ENCODE data around the gene GMEB2. TPM values are rescaled to one million over a fixed set of nuclear protein-coding genes. Genes with fewer than 3 reads are reported as not detected.

GMEB2 gene
- total RNA-seq, 3 donors from 2014 or later = 6.6 to 11.0 (median 10.2) TPM

DNA sequence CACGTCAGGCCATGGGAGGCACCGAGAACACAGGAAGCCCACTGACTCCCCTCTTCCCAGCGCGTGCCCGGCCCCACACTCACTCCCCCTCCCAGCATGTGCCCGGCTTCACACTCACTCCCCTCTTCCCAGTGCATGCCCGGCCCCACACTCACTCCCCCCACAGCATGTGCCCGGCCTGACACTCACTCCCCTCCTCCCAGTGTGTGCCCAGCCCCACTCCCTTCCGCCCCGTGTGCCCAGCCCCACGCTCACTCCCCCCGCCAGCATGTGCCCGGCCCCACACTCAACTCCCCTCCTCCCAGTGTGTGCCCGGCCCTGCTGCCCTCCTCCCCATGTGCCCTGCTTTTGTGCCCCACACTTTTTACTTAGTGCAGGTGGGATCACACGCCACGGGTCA is 41.0 kb upstream of the GMEB2 start:
- TF ChIP-seq POLR2A (IDR thresholded peaks at IDR 0.05) = no peak
- TF ChIP-seq, protein P1, sequence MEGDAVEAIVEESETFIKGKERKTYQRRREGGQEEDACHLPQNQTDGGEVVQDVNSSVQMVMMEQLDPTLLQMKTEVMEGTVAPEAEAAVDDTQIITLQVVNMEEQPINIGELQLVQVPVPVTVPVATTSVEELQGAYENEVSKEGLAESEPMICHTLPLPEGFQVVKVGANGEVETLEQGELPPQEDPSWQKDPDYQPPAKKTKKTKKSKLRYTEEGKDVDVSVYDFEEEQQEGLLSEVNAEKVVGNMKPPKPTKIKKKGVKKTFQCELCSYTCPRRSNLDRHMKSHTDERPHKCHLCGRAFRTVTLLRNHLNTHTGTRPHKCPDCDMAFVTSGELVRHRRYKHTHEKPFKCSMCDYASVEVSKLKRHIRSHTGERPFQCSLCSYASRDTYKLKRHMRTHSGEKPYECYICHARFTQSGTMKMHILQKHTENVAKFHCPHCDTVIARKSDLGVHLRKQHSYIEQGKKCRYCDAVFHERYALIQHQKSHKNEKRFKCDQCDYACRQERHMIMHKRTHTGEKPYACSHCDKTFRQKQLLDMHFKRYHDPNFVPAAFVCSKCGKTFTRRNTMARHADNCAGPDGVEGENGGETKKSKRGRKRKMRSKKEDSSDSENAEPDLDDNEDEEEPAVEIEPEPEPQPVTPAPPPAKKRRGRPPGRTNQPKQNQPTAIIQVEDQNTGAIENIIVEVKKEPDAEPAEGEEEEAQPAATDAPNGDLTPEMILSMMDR (IDR thresholded peaks at IDR 0.05) = no peak
- no peak for TF ChIP-seq POLR2AphosphoS5 (IDR thresholded peaks at IDR 0.05)
- intact Hi-C loops (cut with DNase I; ENCODE audit: low total_unique reads) = no loop called here
- Histone ChIP-seq H3K4me1 (no peaks in the 10 kb centered on the region), H3K36me3 (no peaks in the 10 kb centered on the region), H3K4me3 (no peak overlapping the region), H3K27ac (no peak overlapping the region), H3K27me3 (no peaks in the 10 kb centered on the region), H3K9me3 (no peaks in the 10 kb centered on the region)
- DNase-seq (ENCODE audit: low spot score in 2 of 2) = no peak

DNA sequence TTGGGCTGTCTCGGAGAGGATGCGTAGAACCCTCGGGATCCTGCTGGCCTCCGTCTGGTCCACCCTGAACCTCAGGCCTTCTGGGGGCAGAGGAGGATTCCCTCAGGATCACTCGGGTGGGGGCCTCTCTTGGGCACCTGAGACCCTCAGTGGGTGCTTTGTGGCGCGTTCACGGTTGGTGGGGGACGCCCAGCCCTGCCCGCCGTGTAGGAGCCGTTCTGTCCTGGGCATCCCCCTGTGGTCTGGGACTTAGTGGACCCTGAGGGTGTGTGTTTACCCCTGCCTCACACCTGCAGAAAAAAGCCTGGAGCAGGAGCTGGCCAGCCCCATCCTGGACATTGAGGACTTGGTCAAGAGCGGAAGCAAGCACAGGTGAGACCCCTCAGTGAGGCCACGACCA is 38.8 kb upstream of the GMEB2 start:
- Histone ChIP-seq H3K4me1 (no peaks in the 10 kb centered on the region), H3K9me3 (no peaks in the 10 kb centered on the region), H3K4me3 (no peak overlapping the region), H3K36me3 (no peaks in the 10 kb centered on the region), H3K27me3 (no peaks in the 10 kb centered on the region), H3K27ac (no peak overlapping the region)
- no peak for DNase-seq (ENCODE audit: low spot score in 2 of 2)
- no peak for TF ChIP-seq POLR2AphosphoS5 (IDR thresholded peaks at IDR 0.05)
- TF ChIP-seq, protein P1 (IDR thresholded peaks at IDR 0.05) = no peak
- TF ChIP-seq POLR2A (IDR thresholded peaks at IDR 0.05) = no peak
- intact Hi-C loops (cut with DNase I; ENCODE audit: low total_unique reads) = no loop called here

DNA sequence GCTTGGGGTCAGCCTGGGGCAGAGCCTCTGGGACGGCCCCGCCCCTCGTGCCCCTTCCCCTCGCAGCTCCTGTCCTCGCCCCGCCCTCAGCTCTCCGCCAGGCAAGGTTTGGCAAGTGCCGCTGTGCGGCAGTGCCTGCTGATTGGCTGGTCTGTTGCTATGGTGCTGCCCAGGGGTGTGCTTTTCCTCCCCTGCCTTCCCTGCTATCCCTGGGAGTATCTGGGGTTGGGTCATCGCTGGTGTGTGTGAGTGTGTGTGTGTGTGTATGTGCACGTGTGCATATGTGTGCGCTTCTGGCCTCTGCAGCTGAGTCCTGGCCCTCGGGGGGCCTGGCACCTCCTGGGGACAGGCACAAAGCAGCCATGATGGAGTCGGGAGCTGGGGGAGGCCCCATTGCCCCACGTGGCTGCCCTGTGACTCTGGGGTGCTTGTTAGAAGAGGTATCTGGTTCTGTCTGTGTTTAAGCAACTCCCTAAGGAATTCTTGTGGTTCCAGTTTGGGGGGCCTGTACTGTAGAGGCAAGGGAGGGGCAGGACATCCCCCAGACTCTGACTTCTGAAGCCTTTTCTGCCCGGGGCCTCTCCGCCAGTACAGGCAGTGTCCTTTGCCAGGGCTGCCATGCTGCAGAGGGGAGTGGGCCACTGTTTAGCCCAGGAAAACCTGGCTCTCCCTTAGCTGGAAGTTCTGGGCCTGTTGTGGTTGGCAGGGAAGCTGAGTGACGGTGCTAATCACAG is 38.1 kb upstream of the GMEB2 start:
- intact Hi-C loops (cut with DNase I; ENCODE audit: low total_unique reads) = no loop called here
- Histone ChIP-seq H3K4me3 (no peak overlapping the region), H3K27ac (no peak overlapping the region), H3K27me3 (no peaks in the 10 kb centered on the region), H3K9me3 (no peaks in the 10 kb centered on the region), H3K4me1 (no peaks in the 10 kb centered on the region), H3K36me3 (no peaks in the 10 kb centered on the region)
- DNase-seq (ENCODE audit: low spot score in 2 of 2) = no peak
- TF ChIP-seq POLR2A (IDR thresholded peaks at IDR 0.05) = no peak
- TF ChIP-seq, protein P1 (IDR thresholded peaks at IDR 0.05) = no peak
- TF ChIP-seq POLR2AphosphoS5 (IDR thresholded peaks at IDR 0.05) = no peak

- no peaks in the 10 kb centered on the region for H3K36me3 ChIP-seq
- no peak overlapping the region for H3K27ac ChIP-seq
- peaks cover 3 to 7% of the 10 kb centered on the region in 2 donors for H3K4me1 ChIP-seq
- intact Hi-C loops (cut with DNase I; ENCODE audit: low total_unique reads) = no loop called here
- no peak overlapping the region for H3K4me3 ChIP-seq
- no peaks in the 10 kb centered on the region for H3K27me3 ChIP-seq
- DNase-seq (ENCODE audit: low spot score in 2 of 2) = no peak
- no peaks in the 10 kb centered on the region for H3K9me3 ChIP-seq
- TF ChIP-seq, protein P1 (IDR thresholded peaks at IDR 0.05) = no peak
- no peak for TF ChIP-seq POLR2A (IDR thresholded peaks at IDR 0.05)
- no peak for TF ChIP-seq POLR2AphosphoS5 (IDR thresholded peaks at IDR 0.05)
These were observed 37.4 kb upstream of the GMEB2 start for GRCh38 chr20:63664143-63664851.
